ENCODE results near the gene COL11A2. TPM values are rescaled to one million over a fixed set of nuclear protein-coding genes. Genes with fewer than 3 reads are reported as not detected.

The COL11A2 gene
- total and polyA plus RNA-seq, 2 of the 13 experiments (the other 11 are each of a cell fraction or from before 2014, with no cell fraction given) = 0.55 TPM

DNA sequence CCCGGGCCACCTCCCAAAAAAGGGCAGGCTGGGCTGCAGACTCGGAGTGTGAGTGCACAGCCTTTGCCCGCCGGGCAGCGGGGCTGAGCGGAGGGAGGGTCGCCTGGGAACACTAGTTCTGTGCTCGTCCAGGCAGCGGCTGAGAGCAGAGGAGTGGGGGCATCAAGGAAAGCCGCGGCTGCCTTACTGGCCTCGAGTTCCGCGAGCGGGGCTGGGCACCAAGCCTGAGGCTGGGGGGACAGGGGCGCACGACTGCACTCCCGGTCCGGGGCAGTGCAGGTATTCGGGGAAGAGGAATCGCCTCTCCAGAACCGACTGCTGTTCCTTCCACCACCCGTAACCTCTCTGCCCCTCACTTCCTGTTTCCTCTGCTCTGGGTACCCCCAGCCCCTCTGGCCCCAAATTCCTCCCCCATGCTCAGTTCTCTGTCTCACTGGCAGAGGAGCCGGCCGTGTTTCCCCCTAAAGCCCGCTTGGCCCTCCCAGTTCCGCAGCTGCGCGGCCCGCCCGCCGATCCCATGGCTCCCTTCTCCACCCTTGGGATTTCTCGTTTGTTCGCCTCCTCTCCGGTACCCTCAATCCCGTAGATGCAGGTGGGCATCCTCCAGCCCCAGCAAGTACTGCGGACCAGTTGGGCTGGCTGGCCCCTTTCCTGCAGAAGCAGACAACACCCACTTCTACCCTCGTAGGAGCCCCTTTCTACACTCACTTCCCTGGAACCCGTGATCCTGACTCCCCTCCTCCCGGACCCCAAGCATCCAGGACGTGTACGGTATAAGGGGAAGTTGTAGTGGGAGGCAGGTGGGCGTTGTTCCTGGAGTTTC lies 21.1 kb upstream of the COL11A2 start (continued):
- TF ChIP-seq, protein P1, sequence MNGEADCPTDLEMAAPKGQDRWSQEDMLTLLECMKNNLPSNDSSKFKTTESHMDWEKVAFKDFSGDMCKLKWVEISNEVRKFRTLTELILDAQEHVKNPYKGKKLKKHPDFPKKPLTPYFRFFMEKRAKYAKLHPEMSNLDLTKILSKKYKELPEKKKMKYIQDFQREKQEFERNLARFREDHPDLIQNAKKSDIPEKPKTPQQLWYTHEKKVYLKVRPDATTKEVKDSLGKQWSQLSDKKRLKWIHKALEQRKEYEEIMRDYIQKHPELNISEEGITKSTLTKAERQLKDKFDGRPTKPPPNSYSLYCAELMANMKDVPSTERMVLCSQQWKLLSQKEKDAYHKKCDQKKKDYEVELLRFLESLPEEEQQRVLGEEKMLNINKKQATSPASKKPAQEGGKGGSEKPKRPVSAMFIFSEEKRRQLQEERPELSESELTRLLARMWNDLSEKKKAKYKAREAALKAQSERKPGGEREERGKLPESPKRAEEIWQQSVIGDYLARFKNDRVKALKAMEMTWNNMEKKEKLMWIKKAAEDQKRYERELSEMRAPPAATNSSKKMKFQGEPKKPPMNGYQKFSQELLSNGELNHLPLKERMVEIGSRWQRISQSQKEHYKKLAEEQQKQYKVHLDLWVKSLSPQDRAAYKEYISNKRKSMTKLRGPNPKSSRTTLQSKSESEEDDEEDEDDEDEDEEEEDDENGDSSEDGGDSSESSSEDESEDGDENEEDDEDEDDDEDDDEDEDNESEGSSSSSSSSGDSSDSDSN (CRISPR knock-in tag; IDR thresholded peaks at IDR 0.05) = no peak
- TF ChIP-seq, protein P2, sequence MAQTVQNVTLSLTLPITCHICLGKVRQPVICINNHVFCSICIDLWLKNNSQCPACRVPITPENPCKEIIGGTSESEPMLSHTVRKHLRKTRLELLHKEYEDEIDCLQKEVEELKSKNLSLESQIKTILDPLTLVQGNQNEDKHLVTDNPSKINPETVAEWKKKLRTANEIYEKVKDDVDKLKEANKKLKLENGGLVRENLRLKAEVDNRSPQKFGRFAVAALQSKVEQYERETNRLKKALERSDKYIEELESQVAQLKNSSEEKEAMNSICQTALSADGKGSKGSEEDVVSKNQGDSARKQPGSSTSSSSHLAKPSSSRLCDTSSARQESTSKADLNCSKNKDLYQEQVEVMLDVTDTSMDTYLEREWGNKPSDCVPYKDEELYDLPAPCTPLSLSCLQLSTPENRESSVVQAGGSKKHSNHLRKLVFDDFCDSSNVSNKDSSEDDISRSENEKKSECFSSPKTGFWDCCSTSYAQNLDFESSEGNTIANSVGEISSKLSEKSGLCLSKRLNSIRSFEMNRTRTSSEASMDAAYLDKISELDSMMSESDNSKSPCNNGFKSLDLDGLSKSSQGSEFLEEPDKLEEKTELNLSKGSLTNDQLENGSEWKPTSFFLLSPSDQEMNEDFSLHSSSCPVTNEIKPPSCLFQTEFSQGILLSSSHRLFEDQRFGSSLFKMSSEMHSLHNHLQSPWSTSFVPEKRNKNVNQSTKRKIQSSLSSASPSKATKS (CRISPR knock-in tag; IDR thresholded peaks at IDR 0.05) = no peak
- TF ChIP-seq, protein P3, sequence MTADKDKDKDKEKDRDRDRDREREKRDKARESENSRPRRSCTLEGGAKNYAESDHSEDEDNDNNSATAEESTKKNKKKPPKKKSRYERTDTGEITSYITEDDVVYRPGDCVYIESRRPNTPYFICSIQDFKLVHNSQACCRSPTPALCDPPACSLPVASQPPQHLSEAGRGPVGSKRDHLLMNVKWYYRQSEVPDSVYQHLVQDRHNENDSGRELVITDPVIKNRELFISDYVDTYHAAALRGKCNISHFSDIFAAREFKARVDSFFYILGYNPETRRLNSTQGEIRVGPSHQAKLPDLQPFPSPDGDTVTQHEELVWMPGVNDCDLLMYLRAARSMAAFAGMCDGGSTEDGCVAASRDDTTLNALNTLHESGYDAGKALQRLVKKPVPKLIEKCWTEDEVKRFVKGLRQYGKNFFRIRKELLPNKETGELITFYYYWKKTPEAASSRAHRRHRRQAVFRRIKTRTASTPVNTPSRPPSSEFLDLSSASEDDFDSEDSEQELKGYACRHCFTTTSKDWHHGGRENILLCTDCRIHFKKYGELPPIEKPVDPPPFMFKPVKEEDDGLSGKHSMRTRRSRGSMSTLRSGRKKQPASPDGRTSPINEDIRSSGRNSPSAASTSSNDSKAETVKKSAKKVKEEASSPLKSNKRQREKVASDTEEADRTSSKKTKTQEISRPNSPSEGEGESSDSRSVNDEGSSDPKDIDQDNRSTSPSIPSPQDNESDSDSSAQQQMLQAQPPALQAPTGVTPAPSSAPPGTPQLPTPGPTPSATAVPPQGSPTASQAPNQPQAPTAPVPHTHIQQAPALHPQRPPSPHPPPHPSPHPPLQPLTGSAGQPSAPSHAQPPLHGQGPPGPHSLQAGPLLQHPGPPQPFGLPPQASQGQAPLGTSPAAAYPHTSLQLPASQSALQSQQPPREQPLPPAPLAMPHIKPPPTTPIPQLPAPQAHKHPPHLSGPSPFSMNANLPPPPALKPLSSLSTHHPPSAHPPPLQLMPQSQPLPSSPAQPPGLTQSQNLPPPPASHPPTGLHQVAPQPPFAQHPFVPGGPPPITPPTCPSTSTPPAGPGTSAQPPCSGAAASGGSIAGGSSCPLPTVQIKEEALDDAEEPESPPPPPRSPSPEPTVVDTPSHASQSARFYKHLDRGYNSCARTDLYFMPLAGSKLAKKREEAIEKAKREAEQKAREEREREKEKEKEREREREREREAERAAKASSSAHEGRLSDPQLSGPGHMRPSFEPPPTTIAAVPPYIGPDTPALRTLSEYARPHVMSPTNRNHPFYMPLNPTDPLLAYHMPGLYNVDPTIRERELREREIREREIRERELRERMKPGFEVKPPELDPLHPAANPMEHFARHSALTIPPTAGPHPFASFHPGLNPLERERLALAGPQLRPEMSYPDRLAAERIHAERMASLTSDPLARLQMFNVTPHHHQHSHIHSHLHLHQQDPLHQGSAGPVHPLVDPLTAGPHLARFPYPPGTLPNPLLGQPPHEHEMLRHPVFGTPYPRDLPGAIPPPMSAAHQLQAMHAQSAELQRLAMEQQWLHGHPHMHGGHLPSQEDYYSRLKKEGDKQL (CRISPR knock-in tag; IDR thresholded peaks at IDR 0.05; ENCODE audit: low read depth) = no peak
- TF ChIP-seq, protein P4, sequence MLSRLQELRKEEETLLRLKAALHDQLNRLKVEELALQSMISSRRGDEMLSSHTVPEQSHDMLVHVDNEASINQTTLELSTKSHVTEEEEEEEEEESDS (CRISPR knock-in tag; IDR thresholded peaks at IDR 0.05; ENCODE audit: borderline replicate concordance) = no peak
- TF ChIP-seq, protein P5, sequence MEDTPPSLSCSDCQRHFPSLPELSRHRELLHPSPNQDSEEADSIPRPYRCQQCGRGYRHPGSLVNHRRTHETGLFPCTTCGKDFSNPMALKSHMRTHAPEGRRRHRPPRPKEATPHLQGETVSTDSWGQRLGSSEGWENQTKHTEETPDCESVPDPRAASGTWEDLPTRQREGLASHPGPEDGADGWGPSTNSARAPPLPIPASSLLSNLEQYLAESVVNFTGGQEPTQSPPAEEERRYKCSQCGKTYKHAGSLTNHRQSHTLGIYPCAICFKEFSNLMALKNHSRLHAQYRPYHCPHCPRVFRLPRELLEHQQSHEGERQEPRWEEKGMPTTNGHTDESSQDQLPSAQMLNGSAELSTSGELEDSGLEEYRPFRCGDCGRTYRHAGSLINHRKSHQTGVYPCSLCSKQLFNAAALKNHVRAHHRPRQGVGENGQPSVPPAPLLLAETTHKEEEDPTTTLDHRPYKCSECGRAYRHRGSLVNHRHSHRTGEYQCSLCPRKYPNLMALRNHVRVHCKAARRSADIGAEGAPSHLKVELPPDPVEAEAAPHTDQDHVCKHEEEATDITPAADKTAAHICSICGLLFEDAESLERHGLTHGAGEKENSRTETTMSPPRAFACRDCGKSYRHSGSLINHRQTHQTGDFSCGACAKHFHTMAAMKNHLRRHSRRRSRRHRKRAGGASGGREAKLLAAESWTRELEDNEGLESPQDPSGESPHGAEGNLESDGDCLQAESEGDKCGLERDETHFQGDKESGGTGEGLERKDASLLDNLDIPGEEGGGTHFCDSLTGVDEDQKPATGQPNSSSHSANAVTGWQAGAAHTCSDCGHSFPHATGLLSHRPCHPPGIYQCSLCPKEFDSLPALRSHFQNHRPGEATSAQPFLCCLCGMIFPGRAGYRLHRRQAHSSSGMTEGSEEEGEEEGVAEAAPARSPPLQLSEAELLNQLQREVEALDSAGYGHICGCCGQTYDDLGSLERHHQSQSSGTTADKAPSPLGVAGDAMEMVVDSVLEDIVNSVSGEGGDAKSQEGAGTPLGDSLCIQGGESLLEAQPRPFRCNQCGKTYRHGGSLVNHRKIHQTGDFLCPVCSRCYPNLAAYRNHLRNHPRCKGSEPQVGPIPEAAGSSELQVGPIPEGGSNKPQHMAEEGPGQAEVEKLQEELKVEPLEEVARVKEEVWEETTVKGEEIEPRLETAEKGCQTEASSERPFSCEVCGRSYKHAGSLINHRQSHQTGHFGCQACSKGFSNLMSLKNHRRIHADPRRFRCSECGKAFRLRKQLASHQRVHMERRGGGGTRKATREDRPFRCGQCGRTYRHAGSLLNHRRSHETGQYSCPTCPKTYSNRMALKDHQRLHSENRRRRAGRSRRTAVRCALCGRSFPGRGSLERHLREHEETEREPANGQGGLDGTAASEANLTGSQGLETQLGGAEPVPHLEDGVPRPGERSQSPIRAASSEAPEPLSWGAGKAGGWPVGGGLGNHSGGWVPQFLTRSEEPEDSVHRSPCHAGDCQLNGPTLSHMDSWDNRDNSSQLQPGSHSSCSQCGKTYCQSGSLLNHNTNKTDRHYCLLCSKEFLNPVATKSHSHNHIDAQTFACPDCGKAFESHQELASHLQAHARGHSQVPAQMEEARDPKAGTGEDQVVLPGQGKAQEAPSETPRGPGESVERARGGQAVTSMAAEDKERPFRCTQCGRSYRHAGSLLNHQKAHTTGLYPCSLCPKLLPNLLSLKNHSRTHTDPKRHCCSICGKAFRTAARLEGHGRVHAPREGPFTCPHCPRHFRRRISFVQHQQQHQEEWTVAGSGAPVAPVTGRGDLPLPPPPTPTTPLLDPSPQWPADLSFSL (CRISPR knock-in tag; IDR thresholded peaks at IDR 0.05) = no peak
